HG03354 (cell line): ENCODE data around the gene MGLL.
"Not testable (repeated sequence)": the region's sequence is repeated elsewhere in the genome, so short reads cannot be mapped to it uniquely, and the experiment has no call there.

Experiments used
- ATAC-seq: cut with Tn5 transposase; IDR thresholded peaks from one replicate; pipeline ENCODE4 v1.9.1; 2021; ENCODE audit warnings: mild to moderate bottlenecking; ENCODE audit not compliant: unreplicated experiment, poor library complexity, severe bottlenecking

The MGLL gene

DNA sequence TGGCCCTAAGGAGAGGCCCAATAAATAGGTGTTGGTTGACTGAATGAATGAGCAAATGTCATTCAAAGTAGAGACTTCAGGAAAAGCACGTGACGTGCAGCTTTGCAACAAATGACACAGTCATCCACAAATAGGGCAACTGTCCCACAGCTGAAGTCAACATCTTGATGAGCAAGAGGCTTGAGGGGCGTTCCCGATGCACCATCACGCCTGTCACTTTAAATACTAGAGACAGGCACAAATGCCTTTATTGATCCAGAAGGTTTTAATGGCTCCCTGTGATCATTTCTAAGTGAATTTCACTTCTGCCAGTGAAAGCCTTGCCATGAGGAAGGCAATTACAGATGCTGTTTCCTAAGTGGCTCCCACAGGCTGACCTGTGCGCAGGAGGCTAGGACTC, 105.9 kb downstream of the MGLL start:
- no peak for ATAC-seq

DNA sequence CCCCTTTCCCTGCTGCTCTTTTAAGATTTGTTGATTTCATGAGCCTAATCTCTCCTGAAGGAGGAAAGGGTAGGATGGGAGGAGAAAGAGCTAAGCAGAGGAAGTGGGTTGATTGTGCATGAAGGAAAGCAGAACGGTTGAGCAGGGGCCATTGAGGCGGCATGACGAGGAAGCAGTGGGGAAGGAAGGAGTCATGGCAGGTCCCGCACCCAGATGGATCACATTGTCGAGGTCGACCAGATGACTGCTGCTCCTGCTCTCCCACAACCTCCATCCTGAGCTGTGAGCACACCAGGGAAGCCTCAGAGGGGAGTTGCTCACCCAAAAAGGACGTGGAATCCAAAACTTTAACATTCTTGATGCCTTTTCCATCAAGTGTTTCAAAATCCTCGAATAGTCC, 106.8 kb downstream of the MGLL start:
- ATAC-seq: no peak

DNA sequence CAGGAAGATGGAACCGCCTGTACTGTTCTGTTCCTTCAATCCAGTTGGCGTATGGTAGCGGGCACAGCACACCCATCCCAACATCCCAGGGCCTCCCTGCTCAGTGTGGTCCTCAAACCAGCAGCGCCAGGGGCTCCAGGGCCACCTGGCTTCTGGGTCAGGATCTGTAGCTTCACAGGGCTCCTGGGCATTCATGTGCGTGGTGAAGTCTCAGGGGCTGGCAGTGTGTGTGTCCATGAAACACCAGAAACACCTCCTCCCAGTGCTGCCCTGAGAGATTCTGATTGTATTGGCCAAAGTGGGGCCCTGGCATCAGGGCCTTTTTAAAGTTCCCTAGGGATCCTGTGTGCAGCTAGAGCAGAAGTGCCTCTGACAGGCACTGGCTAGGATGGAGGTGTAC, 107.4 kb downstream of the MGLL start:
- no peak for ATAC-seq

DNA sequence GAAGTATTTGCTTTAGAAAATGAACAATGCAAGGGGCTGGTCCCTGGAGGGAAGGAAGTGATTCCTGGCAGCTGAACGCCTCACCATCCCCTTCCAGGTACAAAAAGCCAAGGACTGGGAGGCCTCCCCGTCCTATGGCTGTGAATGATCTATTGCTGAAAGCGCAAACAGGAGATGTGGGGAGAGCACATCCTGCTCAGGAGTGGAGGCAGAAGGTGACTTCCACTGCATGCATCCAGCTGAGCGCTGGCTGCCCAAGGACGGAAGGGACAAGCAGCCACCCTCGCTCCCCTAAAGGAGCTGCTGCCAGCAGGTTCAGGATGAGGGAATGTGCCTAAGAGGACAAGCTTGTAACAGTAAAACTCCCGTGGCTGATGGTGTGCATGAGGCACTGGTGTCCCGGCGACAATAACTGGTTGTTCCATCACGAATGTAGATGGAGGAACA, 108.2 kb downstream of the MGLL start:
- no peak for ATAC-seq

DNA sequence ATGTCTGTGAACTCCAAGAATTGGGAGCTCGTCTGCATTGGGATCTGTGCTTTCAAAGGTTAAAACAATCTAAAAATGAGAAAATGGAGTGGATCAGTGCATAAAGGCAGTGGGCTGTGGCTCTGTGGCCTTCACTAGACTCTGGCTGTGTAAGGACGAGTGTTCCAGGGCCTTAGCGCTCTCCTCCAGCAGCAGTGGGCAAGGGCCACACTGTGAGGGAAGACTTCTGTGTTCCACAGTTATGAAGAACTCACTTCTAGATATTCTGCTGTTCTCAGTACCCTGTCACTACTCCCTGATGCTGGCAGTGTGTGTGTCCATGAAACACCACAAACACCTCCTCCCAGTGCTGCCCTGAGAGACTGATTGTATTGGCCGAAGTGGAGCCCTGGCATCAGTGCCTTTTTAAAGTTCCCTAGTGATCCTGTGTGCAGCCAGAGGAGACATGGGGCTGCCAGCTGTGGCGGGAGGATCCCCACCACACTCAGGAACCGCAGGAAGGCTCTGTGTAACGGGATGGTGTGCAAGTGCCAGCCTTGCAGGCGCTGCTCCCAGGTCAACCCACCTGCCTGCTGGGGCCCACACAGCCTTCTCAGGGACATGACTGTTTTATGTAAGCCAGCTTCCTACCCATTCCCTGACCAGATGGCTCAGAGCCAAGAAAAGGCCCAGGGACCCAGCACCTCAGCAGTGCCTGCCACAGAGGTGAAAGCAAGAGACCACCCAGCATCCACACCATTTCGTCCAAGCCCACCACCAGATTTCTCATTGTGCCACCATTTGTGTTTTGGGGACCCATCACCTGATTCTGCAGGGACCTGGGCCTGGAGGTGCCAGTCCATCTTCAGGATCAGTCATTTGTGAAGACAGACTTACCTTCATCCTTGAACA, 109.2 kb downstream of the MGLL start:
- no peak for ATAC-seq

DNA sequence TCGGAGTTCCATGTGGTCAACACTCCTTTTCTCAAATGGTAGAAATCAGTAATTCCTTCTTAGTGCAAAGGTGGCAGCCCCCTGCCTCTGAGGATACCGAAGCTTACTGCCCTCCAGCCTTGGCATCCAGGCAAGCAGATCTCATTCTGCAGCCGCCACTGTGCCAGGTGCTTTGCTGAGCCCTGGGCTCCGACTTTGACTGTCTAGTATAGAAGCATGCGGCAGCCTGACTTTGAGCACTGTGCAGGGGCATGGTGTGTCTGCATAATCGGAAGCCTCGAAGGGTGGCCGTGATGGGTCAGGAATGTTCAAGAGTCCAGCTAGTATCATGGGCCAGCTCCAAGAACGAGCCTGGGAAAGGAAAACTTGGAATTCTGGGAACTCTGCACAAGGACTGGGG, 109.9 kb downstream of the MGLL start:
- ATAC-seq: no peak

DNA sequence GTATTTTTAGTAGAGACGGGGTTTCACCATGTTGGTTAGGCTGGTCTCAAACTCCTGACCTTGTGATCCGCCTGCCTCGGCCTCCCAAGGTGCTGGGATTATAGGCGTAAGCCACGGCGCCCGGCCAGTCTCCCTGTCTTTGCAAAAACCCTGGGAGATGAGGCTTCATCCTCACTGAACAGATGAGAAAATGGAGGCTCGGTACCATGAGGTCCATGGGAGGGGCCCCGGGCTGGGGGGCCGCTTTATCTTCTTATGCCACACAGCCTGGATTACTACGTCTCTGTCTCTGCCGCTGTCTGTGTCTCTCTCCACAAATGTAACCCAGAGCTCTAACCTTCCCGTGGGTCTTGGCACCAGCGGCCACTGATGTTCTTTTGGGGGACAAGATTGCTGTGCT, 110.4 kb downstream of the MGLL start:
- ATAC-seq: no peak

DNA sequence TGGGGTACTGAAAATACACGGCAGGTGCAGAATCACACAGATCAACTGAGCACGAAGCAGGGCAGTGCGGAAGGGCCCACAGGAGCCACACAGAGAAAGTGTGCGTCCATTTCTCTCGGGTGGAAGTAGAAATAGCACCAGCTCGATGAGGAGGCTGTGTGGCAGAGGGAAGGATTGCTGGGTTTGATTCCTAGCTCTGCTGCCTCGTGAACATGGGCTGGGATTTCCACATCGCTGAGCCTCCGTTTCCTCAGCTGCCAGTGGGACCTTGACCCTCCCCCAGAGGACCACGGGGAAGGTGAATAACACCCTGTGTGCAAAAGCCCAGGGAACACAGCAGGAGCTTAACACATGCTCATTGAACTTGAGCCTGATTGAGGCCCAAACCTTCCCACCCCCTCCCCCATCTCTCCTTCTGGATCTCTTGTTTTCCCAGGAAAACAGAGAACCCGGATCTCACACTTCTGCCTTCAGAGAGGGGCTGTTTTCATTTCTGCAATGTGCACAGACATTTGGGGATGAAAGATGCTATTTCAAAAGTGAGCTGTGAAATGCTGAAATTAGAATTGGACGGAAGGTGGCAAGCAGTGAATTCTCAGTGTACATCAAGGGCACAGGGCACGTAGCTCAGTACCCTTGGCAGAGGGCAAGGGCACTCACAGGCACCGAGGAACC, 111.2 kb downstream of the MGLL start:
- ATAC-seq: no peak

DNA sequence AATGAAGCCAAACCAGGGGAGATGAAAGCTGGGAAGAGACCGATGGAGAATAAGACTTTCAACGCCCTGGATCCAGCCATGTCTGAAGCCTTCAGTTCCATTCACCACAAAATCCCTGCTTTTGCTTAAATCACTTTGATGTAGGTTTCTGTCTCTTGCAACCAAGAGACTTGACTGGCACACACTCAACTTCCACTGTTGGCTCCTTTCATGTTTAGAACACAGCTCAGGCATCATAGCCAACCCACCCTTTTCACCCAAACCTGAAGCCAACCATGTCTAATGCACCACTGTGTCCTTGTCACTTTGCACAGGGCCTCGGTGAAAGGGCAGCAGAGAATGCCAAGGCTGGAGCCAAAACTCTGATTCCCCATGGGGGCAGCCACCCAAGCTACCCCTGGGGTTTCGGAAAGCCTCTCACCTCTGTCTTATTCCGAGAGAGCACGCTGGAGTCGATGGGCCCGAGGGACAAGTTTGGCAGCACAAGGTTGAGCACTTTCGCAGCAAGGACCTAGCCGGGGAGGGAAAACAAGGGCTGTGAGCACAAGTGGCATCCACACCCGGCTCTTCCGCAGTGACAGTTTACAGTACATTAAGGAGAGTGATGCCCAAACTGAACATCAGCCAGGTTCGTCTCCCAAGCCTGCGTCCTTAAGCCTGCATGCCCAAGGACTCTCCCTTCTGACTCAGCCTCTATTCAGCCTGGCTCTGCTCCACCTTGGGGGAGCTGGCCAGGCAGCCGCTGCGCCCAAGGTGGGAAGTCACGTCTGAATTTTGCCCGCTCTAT, 112.0 kb downstream of the MGLL start:
- ATAC-seq: no peak

DNA sequence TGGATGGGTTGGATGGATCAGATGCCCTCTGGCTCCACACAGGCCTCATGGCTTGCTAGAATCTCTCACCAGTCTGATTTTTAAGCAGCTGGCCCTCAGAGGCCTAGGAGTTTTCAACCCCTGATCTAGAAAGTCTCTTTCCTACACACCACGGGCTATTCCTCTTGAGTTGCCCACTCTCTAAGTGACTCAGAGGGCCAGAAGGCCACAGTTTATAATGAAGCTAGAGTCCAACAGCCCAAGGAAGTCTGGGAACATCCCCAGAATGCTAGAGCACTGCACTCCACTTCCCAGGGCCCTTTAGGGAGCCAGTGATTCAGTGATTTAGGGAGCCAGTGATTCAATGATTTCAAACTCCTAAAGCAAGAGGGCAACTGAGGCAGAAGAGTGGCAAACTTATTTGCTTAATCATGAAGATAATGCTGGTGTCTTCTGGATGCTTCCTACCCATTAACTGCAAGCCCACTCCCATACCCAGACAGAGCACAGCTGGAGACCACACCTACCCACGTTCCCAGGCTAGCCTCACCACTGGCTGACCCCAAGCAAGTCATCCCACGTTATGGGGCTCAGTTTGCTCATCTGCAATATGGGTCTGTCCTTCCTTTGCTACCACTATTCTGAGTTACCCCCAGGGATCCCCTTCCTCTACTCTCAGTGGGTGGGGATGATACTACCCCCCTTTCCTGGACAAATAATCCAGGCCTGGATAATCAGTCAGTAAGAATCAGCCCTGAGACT, 112.8 kb downstream of the MGLL start:
- no peak for ATAC-seq

DNA sequence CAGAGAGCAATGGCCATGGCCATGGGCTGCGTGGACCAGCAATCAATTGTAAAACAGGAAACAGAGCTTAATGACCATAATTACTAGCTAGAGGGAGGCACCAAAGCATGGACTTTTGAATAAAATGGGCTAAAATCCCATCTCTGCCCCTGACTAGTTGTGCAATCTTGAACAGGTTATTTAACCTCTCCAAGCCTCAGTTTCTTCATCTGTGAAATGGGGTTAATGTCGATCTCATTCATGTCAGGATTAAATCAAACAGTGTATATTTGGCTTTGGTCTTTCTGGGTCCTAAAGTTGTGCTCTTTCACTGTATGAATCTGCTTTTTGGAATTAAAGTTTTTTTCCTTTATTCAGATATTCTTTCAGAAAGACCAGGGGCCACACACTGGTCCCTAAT, 113.5 kb downstream of the MGLL start:
- ATAC-seq: no peak

DNA sequence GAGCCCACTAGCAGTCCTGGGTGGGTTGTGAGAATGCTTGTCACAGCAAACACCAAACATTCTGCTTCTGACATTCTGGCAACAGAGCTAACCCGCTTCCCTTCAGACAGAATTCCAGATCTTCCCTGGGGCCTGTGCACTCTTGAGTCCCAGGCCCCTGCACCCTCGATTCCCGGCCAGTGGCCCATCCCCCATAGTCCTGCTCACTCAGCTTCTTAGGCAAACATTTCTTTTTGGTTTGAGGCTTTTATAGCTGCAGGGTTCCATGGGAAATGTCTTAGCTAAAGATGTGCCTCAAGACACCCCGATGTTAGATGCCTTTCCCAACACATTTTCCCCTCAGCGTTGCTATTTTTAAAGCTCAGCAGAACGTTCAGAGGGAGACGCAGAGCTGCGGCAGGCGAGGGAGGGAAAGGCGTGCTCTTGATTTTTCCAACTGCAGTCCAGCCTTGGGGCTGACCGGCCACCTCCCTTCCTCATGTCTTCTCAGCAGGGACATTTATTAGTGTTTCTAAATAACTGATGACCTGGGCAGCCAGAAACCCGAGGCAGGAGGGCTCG, 114.4 kb downstream of the MGLL start:
- no peak for ATAC-seq

DNA sequence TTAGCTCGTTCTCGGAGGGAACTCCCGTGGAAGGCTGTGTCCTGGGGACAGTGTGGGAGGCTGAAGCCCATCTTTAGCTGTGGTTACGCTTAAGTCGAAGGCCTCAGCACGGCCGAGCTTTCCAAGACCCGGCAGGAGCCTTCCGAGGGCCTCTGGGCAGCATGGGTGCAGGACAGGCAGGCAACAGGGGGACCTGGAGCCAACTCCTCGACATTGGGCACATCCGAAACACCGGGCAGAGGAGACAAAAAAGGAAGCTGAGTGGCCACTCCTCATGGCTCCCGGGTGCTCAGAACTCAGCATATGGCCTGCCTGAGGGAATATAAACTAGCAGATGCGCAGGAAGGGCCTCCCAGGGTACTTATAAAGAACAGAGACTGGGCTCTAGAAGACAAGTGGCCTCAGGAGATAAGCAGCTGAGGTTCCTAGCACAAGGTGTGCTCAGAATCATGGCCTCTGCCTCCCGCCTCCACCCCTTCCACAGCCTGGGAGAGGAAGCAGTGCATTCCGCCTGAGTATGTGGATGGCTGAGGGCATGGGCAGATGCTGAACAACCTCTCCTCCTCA, 115.4 kb downstream of the MGLL start:
- ATAC-seq: no peak

DNA sequence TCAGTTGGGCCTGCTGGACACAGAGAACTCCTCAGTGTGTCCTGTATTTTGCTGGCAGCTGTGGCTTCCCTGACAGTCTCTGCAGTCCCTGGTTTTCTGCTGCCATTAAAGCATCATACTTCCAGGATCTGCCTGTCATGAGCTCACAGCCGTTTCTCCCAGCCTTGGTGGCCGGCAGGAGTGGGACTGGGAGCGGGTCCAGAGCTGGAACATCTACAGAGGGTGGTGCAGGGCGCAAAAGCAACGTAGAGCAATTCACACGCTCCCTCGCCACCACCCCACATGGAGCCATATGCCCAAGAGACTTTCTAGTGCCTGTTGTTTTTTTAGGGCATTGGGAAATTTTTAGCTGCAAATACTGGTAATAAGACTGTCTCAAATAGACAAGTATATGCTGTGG, 116.0 kb downstream of the MGLL start:
- no peak for ATAC-seq

DNA sequence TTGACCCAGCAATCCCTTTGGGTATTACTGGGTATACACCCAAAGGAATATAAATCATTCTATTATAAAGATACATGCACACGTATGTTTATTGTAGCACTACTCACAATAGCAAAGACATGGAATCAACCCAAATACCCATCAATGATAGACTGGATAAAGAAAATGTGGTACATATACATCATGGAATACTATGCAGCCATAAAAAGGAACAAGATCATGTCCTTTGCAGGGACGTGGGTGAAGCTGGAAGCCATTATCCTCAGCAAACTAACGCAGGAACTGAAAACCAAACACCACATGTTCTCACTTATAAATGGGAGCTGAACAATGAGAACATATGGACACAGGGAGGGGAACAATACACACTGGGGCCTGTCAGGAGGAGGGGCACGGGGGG, 117.5 kb downstream of the MGLL start:
- not testable (repeated sequence) for ATAC-seq

DNA sequence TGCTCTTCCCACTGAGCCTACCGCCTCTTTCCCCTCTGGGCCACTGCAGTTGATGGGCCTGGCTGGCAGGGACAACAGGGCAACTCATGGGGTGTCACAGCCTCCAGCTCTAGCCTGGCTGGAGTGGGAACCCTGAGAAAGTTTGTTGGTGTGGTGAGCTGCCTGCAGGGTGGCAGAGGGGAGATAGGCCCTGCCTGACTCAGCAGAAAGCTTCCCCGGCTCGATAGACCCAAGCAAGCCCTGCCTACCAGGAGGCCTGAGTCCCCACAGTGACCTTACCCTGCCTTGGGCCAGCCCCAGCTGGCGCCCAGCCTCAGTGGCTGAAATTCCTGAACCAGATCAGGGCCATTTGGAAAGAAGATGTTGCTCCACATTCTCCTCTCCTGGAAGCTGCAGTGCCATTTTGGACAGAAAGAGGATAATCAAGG, 120.2 kb downstream of the MGLL start:
- ATAC-seq: no peak

DNA sequence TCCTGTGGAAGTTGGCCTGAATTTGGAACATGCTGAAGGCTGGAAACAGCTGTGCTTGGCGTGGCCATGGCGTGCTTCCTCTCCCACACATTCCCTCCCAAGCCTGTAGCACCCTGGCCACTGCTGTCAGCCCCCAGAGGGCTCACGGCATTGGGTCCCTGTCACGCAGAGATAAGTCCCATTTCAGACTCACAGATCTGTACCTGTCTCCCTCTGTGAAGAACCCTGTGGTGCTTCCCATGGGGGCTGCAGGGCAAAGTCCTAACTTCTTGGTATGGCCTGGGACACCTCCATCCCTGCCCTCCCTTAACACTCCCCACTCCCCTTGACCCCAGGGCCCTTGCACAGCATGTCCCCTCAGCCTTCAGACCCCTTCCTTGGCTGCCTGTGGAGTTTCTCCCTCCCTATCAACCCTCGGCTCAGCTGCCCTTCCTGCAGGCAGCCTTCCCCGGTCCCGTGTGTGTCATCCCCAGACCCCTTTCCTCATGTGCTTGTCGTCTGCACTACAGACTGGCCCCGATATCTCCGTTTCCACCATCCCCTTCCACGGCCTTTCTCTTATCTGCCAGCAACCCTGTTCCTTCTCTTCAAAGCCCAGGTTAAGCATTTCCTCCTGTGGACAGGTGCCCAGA, 120.9 kb downstream of the MGLL start:
- ATAC-seq: no peak

DNA sequence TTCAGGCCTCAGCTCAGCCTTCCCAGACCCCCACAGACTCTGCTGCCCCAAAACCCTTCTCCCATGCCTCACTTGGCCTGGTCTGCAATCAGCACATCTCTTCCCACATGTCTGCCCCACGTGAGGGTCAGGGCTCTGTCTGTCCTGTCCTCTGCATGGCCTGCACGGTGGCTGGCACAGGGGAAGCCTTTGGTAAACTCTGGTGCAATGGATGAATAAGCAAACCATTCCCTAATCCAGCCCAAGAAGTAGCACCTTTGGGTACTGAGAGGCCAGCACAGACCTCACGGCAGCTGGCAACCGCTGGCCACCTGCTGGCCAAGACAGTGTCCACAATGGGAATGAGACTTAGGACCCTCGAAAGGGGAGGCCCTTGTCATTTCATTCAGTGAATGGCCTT, 121.9 kb downstream of the MGLL start:
- no peak for ATAC-seq
